Stimulated activated CD8-positive, alpha-beta memory T cell treated with anti-CD3 and anti-CD28 coated beads, Interleukin-2, amount 100 ng/mL, for 48 hours (primary cell): Measurements from ENCODE around the gene NEK4.
"Not testable (repeated sequence)": the region's sequence is repeated elsewhere in the genome, so short reads cannot be mapped to it uniquely, and the experiment has no call there.

ENCODE experiments used
- DNase-seq, 2 donors: peaks; one replicate each; pipeline ENCODE4 v3.0.0-alpha.2; 2020; ENCODE audit warnings: low read depth in 2 of 2

The NEK4 gene

GRCh38 chr3:52696830-52697631 lies 73.7 kb downstream of the NEK4 start:
- DNase-seq = no peak

- no peak for DNase-seq
Measured at GRCh38 chr3:52695798-52696671, 74.7 kb downstream of the NEK4 start.

GRCh38 chr3:52694528-52695189 lies 76.1 kb downstream of the NEK4 start:
- DNase-seq = no peak

GRCh38 chr3:52693071-52693470 lies 77.7 kb downstream of the NEK4 start:
- no peak for DNase-seq

GRCh38 chr3:52690560-52690959 lies 80.2 kb downstream of the NEK4 start:
- DNase-seq = no peak

GRCh38 chr3:52689151-52689550 lies 81.6 kb downstream of the NEK4 start:
- no peak for DNase-seq

- DNase-seq = no peak
Measured at GRCh38 chr3:52688266-52688665, 82.5 kb downstream of the NEK4 start.

GRCh38 chr3:52685709-52686691 lies 84.7 kb downstream of the NEK4 start, which contains the start of the genes GNL3 and PBRM1:
GNL3 (plus strand) TSS chr3:52686032; CDS start chr3:52686093, 61 bp downstream.
PBRM1 (minus strand) TSS chr3:52685913.
- peak; percentile 89 to 91 for DNase-seq

GRCh38 chr3:52685285-52685708 lies 85.4 kb downstream of the NEK4 start:
- DNase-seq = peak; percentile 79

- no peak for DNase-seq
Measured at GRCh38 chr3:52684184-52684583, 86.6 kb downstream of the NEK4 start.

GRCh38 chr3:52683611-52684010 lies 87.1 kb downstream of the NEK4 start:
- DNase-seq = no peak

- DNase-seq = peak in 1 of 2 donors; percentile 25
Measured at GRCh38 chr3:52682016-52682415, 88.7 kb downstream of the NEK4 start.

GRCh38 chr3:52681596-52681995 lies 89.1 kb downstream of the NEK4 start:
- no peak for DNase-seq

GRCh38 chr3:52679811-52680210 lies 90.9 kb downstream of the NEK4 start:
- no peak for DNase-seq

- DNase-seq = no peak
Measured at GRCh38 chr3:52679199-52679538, 91.6 kb downstream of the NEK4 start.

- no peak for DNase-seq
Measured at GRCh38 chr3:52678265-52679198, 92.2 kb downstream of the NEK4 start.

- not testable (repeated sequence) for DNase-seq
Measured at GRCh38 chr3:52676201-52676600, 94.5 kb downstream of the NEK4 start.

GRCh38 chr3:52671676-52672075 lies 99.1 kb downstream of the NEK4 start:
- DNase-seq = no peak

GRCh38 chr3:52670621-52671521 lies 99.9 kb downstream of the NEK4 start:
- DNase-seq = no peak
